Neural progenitor cell (in vitro differentiated cells): ENCODE data around the gene ZSWIM2. TPM values are rescaled to one million over a fixed set of nuclear protein-coding genes. Genes with fewer than 3 reads are reported as not detected.

Experiments used
- DNase-seq: peaks from one replicate; pipeline ENCODE4 v3.0.0-alpha.2; 2016; ENCODE audit warnings: low spot score
- H2AFZ ChIP-seq: fragments of 200-600 bp; sonication (generic); replicated peaks from 2 replicates; pipeline ENCODE4 v1.6.1; 2016; ENCODE audit warnings: antibody characterized with exemption
- H3F3A ChIP-seq: fragments of 200-600 bp; sonication (generic); 2 replicates; pipeline ENCODE4 v1.6.1; 2016; ENCODE audit warnings: antibody characterized with exemption, low read depth
- H3K27ac ChIP-seq: fragments of 200-600 bp; sonication (generic); 2 replicates; pipeline ENCODE4 v1.5.1; 2016; ENCODE audit warnings: mild to moderate bottlenecking
- H3K27me3 ChIP-seq: fragments of 200-600 bp; sonication (generic); 2 replicates; pipeline ENCODE4 v1.6.1; 2016; ENCODE audit warnings: mild to moderate bottlenecking, moderate library complexity
- H3K36me3 ChIP-seq: fragments of 200-600 bp; sonication (generic); 2 replicates; pipeline ENCODE4 v1.5.1; 2016
- H3K4me1 ChIP-seq: fragments of 200-600 bp; sonication (generic); 2 replicates; pipeline ENCODE4 v1.6.1; 2016; ENCODE audit warnings: mixed run types
- H3K4me2 ChIP-seq: fragments of 200-600 bp; sonication (generic); 2 replicates; pipeline ENCODE4 v1.6.1; 2016
- H3K4me3 ChIP-seq: fragments of 200-600 bp; sonication (generic); 2 replicates; pipeline ENCODE4 v1.5.1; 2016
- H3K79me2 ChIP-seq: fragments of 200-600 bp; sonication (generic); 2 replicates; pipeline ENCODE4 v1.6.1; 2016; ENCODE audit warnings: low read depth
- H3K9ac ChIP-seq: fragments of 200-600 bp; sonication (generic); 2 replicates; pipeline ENCODE4 v1.6.1; 2016
- H3K9me3 ChIP-seq: fragments of 200-600 bp; sonication (generic); 2 replicates; pipeline ENCODE4 v1.5.1; 2016; ENCODE audit warnings: low read depth
- H4K20me1 ChIP-seq: fragments of 200-600 bp; sonication (generic); 2 replicates; pipeline ENCODE4 v1.6.1; 2016; ENCODE audit warnings: low read depth
- H3K27ac Mint-ChIP-seq: 3 replicates; pipeline ENCODE4 v1.8.0; 2021; ENCODE audit warnings: mixed read lengths
- H3K27me3 Mint-ChIP-seq: 2 replicates; pipeline ENCODE4 v1.8.0; 2022; ENCODE audit warnings: low read depth, mild to moderate bottlenecking, inconsistent platforms, moderate library complexity, mixed read lengths; ENCODE audit not compliant: insufficient read depth
- H3K36me3 Mint-ChIP-seq: 3 replicates; pipeline ENCODE4 v1.8.0; 2021; ENCODE audit warnings: mixed read lengths
- H3K4me1 Mint-ChIP-seq: 3 replicates; pipeline ENCODE4 v1.8.0; 2021; ENCODE audit warnings: mixed read lengths
- H3K4me3 Mint-ChIP-seq: 3 replicates; pipeline ENCODE4 v1.8.0; 2021; ENCODE audit warnings: mild to moderate bottlenecking, moderate library complexity, mixed read lengths
- H3K9me3 Mint-ChIP-seq: 3 replicates; pipeline ENCODE4 v1.8.0; 2020; ENCODE audit warnings: mixed read lengths
- EZH2 ChIP-seq: fragments of 200-600 bp; sonication (generic); IDR thresholded peaks from 2 replicates; pipeline ENCODE4 v1.6.1; 2017; ENCODE audit warnings: antibody characterized with exemption, mild to moderate bottlenecking, moderate library complexity
- EZH2phosphoT487 ChIP-seq: fragments of 200-600 bp; sonication (generic); IDR thresholded peaks from 2 replicates; pipeline ENCODE4 v1.6.1; 2017; ENCODE audit warnings: antibody characterized with exemption
- total RNA-seq: library from RNA; depleted of rRNA; stranded (reverse); fragments of >200 nt; gene quantifications from 2 replicates; pipeline ENCODE4 v1.2.3, GENCODE V29; 2015; ENCODE audit warnings: low replicate concordance
- TF ChIP-seq, protein P1 (sequence below): fragments of 200-600 bp; sonication (generic); IDR thresholded peaks from 2 replicates; pipeline ENCODE4 v1.5.1; 2017; ENCODE audit warnings: antibody characterized with exemption, mild to moderate bottlenecking

The ZSWIM2 gene
- total RNA-seq, 1 donor from 2014 or later = 0.39 TPM

DNA sequence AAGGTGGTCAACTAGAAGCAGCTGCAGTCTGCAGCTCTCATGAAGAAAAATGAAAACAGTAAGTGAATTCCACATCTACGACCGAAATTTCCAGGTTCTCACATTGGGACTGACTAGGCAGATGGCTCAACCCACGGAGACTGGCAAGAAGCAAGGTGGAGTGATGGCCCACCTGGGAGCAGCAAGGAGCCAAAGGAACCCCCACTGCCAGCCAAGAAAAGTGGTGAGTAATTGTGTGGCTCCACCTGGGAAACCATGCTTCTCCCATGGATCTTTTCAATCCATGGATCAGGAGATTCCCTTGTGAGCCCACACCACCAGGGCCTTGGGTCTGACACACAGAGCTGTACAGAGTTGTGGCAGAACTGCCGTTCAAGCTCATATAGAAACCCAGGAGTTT lies 64.0 kb downstream of the ZSWIM2 start:
- no peak overlapping the region for H3K4me2 ChIP-seq
- no peak overlapping the region for H3K9ac ChIP-seq
- H3K9me3 ChIP-seq = no peaks in the 10 kb centered on the region
- no peak overlapping the region for H3K4me3 ChIP-seq
- Mint-ChIP-seq H3K4me3 (no peak overlapping the region), H3K27ac (no peak overlapping the region), H3K27me3 (no peaks in the 10 kb centered on the region), H3K36me3 (no peaks in the 10 kb centered on the region), H3K4me1 (no peaks in the 10 kb centered on the region), H3K9me3 (peaks cover 42% of the 10 kb centered on the region)
- H2AFZ ChIP-seq = no peak overlapping the region
- H3K27me3 ChIP-seq = no peaks in the 10 kb centered on the region
- H3K36me3 ChIP-seq = no peaks in the 10 kb centered on the region
- no peaks in the 10 kb centered on the region for H3F3A ChIP-seq
- no peaks in the 10 kb centered on the region for H3K4me1 ChIP-seq
- no peak overlapping the region for H3K27ac ChIP-seq
- H4K20me1 ChIP-seq = no peaks in the 10 kb centered on the region
- TF ChIP-seq EZH2phosphoT487 = no peak
- TF ChIP-seq, protein P1, sequence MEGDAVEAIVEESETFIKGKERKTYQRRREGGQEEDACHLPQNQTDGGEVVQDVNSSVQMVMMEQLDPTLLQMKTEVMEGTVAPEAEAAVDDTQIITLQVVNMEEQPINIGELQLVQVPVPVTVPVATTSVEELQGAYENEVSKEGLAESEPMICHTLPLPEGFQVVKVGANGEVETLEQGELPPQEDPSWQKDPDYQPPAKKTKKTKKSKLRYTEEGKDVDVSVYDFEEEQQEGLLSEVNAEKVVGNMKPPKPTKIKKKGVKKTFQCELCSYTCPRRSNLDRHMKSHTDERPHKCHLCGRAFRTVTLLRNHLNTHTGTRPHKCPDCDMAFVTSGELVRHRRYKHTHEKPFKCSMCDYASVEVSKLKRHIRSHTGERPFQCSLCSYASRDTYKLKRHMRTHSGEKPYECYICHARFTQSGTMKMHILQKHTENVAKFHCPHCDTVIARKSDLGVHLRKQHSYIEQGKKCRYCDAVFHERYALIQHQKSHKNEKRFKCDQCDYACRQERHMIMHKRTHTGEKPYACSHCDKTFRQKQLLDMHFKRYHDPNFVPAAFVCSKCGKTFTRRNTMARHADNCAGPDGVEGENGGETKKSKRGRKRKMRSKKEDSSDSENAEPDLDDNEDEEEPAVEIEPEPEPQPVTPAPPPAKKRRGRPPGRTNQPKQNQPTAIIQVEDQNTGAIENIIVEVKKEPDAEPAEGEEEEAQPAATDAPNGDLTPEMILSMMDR = no peak
- no peak for TF ChIP-seq EZH2
- DNase-seq = no peak
- H3K79me2 ChIP-seq = no peaks in the 10 kb centered on the region

DNA sequence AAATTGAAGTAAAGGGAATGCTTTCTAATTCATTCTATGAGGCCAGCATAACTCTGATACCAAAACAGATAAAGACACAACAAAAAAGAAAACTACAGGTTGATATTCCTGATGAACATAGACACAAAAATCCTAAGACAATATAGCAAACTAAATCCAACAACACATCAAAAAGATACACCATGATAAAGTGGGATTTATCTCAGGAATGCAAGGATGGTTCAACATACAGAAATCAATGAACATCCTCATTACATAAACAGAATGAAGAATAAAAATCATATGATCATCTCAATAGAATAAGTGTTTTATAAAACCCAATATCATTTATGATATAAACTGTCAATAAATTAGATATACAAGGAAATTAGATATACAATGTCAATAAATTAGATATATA lies 65.7 kb downstream of the ZSWIM2 start:
- no peaks in the 10 kb centered on the region for H3K79me2 ChIP-seq
- Mint-ChIP-seq H3K36me3 (no peaks in the 10 kb centered on the region), H3K4me3 (no peak overlapping the region), H3K27me3 (no peaks in the 10 kb centered on the region), H3K27ac (no peak overlapping the region), H3K4me1 (peaks cover under 1% of the 10 kb centered on the region), H3K9me3 (peaks cover 30% of the 10 kb centered on the region)
- H4K20me1 ChIP-seq = no peaks in the 10 kb centered on the region
- no peaks in the 10 kb centered on the region for H3F3A ChIP-seq
- no peak overlapping the region for H3K9ac ChIP-seq
- no peaks in the 10 kb centered on the region for H3K27me3 ChIP-seq
- H3K9me3 ChIP-seq = no peaks in the 10 kb centered on the region
- TF ChIP-seq, protein P1 = no peak
- no peak for TF ChIP-seq EZH2
- no peak for TF ChIP-seq EZH2phosphoT487
- H3K27ac ChIP-seq = no peak overlapping the region
- DNase-seq = no peak
- no peaks in the 10 kb centered on the region for H3K36me3 ChIP-seq
- no peak overlapping the region for H3K4me3 ChIP-seq
- no peaks in the 10 kb centered on the region for H3K4me1 ChIP-seq
- no peak overlapping the region for H3K4me2 ChIP-seq
- H2AFZ ChIP-seq = no peak overlapping the region

DNA sequence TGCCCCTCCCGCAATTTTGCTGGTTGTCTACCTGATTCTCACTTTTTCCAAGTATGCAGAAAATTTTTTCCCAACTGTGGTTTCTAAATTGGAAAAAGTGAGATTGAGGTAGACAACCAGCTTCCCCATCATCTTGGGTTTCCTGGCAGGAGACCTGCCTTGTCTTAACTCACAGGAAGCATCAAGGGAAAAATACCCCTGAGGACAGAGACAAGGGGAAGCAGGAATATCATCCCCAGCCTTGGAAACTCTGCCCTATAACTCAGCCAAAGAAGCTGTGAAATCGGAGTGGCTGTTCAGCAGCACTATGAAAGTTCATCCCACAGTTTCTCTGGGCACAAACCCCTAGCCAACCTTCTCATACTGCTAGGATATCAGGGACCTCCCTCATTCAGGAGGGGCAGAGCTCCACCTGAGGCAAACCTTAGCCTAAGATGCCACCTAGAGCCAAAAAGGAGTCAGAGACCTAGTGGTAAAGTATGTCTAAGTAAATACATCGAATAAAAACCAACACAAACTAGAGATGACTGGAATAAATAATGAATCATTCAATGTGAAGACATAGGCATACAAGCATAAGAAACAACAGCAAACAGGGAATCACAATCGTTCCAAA lies 68.2 kb downstream of the ZSWIM2 start:
- TF ChIP-seq EZH2phosphoT487 (no peak), EZH2 (no peak)
- TF ChIP-seq, protein P1 = peak; percentile 77
- no peaks in the 10 kb centered on the region for H3K27me3 ChIP-seq
- H2AFZ ChIP-seq = peak overlapping the region; percentile 36
- H3K79me2 ChIP-seq = no peaks in the 10 kb centered on the region
- Mint-ChIP-seq H3K4me1 (peaks cover 3% of the 10 kb centered on the region), H3K4me3 (peak overlapping the region; percentile 41), H3K27me3 (no peaks in the 10 kb centered on the region), H3K36me3 (no peaks in the 10 kb centered on the region), H3K27ac (no peak overlapping the region), H3K9me3 (peaks cover 27% of the 10 kb centered on the region)
- DNase-seq = peak; percentile 70
- no peak overlapping the region for H3K4me3 ChIP-seq
- no peaks in the 10 kb centered on the region for H3K4me1 ChIP-seq
- H4K20me1 ChIP-seq = no peaks in the 10 kb centered on the region
- no peak overlapping the region for H3K27ac ChIP-seq
- no peak overlapping the region for H3K4me2 ChIP-seq
- no peak overlapping the region for H3K9ac ChIP-seq
- no peaks in the 10 kb centered on the region for H3K36me3 ChIP-seq
- no peaks in the 10 kb centered on the region for H3F3A ChIP-seq
- H3K9me3 ChIP-seq = no peaks in the 10 kb centered on the region

Other genes with a start within 250 kb of the ZSWIM2 start
- 17.2 and 28.4 TPM in 2 replicates for gene FAM171B, start 155.1 kb downstream of the ZSWIM2 start, total RNA-seq